IPS DF 4.7 (cell line): Measurements from ENCODE around the gene TLL1.

ENCODE experiments used
- DNase-seq: peaks from one replicate; pipeline ENCODE4 v3.0.0-alpha.2; 2013; ENCODE audit warnings: low spot score; ENCODE audit errors: extremely low read depth

Gene TLL1

DNA sequence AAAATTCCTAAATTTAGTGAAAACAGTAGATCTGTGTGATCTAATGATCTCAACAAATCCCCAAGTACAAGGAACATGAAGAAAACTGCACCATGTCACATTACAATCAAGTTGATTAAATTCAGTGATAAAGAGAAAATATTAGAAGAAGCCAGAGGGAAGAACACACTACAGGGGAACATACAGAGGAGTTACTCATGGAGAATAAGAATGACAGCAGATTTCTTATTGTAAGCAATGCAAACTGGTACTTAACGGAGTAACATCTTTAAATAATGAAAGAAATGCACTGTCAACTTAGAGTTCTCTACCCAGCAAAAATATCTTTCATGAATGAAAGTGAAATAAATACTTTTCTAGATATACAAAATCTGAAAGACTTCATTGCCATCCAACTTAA, 21.1 kb downstream of the TLL1 start:
- no peak for DNase-seq

DNA sequence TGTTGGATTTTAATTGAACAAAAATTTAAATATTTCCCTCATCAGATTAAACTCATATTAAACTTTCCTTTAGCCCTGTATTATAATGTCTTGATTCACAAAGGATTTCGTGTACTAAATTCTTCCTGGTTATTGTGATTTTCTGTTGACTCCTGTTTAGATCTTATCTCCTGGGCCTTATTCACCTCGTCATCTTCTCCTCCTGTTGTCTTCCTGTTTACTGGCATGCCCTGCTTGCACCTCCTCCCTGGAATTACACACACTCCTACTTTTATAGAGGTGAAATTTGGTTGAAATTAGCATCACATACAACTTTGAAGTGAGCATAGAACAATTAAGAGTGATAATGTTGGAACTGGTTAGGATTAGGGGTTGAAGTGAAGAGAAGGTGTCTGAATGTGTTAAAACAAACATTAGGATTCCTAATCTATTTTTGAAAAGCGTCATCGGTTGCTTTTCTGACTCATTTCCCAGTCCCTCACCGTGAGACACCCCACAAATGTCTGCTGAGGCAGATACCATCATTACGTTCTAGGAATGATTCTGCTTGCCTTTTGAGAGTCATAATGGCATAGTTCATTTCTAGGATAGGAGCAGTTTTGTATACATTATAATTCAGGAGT, 32.5 kb downstream of the TLL1 start:
- DNase-seq, result no peak

DNA sequence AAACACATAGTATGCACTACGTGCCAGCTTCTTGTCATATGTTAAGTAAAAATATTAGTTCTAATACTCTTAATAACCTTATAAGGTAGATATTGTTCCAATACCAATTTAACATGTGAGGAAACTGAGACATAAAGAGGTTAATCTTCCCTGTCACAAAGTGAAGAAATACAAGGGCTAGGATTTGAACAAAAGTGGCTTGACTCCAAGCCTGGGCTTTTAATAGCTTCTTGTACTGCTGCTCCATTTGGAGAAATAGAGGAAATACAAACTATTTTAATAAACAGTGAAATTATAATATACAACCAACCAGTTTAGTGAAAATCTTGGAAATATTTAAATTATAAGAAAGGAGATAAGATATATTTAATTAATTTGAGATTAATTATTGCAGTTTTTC, 33.2 kb downstream of the TLL1 start:
- DNase-seq, result no peak

DNA sequence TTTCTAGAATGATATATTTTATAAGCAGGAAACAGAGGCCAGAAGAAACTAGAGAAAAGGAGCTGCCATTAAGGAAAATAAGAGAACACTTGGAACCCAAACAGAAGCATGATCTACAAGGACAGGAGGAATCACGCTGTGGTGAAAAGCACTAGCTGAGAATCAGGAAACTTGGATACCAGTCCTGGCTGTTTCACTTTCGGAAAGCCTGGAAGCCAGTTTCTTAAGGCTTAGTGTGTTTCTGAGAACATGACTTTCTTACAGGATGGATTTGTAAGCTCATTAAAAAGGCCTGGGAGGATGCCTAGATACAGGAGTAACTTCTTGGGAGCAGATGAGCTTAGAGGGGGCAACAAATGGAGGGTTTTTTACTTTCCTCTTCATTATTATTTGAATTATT, 36.9 kb downstream of the TLL1 start:
- no peak for DNase-seq

DNA sequence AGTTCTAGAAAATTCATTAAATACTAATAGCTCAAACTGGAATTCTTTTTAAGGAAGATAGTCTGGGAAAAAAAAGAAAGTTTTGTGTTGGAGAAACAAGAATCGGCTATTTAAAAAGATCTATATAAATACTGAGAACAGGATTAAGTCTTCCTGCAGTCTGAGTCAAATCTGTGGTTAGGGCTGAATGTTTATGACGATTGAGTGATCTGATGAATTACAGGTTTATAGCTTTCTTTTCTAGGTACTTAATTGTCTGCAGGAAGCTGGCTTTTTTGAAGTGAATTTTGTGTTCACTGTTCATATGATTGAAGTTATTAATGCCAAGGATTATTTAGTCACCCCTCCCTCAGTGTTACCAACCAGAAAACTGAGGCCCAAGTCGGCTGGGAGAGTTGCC, 42.2 kb downstream of the TLL1 start:
- no peak for DNase-seq

DNA sequence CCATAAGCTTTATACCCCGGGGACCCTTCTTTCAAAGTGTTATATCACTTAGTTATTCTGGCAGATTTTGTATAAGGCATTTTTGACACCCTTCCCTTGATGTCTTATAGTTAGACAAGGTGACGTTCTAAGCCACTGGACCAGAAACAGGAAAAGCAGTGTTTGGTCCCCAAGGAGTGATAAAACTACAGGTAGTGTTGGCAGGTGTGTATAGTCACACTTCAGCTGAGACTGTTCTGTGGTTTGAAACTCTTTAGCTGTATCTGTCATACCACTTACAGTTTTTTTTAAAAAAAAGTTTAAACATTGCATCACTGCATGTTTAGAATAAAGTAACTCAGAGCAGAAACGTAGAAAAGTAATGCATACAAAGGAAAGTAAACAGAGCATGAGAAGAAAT, 48.5 kb downstream of the TLL1 start:
- DNase-seq, result no peak

DNA sequence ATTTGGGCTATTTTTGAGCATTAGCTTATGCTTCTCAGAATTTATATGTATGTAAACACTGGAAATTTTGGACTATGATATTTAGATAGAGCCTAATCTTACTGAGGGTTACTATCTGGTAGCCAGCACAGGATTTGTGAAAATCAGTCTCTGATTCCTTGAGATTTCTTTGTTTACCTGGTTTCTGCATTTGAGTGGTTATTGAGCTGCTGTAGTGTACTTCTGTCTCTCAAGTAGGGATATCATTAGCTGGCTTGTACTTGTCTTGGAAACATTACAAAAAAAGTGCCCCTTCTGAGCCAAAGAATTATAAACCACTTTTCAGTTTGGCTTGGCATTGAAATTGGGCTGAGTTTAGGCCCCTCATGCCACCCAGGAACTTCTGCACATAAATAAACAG, 49.7 kb downstream of the TLL1 start:
- DNase-seq, result no peak

DNA sequence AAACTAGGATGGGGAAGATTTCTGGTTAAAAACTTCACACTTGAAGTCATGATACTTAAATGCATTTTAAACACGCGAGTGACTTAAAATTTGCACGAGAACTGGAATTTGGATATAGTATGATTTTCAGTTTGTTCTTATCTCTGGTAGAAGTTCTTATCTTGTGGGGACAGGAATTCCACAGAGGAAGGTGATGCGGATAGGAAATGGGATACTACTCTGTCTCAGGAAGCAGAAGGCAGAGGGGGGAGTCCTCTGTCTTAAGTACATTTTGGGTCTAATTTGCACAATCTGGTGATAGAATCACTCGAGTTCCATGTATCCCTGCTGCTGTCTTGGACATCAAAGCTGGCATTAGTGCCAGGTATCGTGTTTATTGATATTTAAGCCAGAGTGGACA, 53.3 kb downstream of the TLL1 start:
- no peak for DNase-seq

DNA sequence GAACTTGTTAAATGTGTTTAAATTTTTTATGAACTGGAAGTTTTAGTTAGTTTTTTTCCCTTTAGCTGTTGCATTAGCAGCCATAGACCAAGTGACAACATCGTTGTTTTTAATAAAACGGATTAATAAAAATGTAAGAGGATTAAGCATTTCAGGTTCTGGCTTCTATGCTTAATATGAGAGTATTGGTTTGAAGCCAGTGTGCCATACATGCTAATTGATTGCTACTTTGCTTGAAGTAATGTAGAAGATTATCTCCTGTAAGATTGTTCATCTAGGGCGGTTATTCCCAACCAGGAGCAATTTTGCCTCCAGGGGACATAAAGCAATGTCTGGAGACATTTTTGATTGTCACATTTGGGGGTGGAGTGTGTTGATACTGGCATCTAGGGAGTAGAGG, 54.3 kb downstream of the TLL1 start:
- no peak for DNase-seq

DNA sequence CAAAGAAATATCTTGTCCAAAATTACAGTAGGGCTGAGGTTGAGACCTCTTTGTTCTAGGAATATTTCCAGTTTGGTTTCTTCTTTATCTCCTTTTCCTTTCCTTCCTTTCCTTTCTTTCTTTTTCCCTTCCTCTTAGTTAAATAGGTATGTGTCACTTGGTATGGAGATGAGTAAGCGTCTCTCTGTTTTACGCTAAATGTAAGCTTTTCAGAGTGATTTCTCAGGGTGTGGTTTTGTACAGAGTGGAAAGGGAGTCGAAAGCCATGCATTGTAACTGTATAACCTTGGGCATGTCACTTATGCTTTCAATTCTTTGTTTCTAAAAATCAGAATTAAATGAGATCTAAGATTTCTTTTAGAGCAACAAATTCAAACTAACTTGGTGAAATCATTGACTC, 54.8 kb downstream of the TLL1 start:
- no peak for DNase-seq

DNA sequence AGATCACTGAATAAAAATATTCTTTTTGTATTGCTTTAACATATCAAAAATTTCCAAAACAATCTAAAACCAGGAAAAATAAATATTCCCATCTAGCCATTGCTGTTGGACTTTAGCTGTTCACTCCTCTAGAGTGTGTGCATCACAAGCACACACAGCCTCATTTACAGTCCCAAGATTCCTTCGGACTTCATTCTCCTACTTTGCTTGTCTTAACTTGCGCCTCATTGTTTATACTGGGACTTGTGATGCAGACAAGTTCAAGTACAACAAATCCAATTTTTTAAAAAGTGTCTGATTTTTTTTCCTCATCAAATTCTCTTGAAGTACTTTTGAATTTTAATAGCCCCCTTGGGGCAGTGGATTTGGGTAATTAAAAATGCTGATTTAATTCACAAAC, 55.6 kb downstream of the TLL1 start:
- DNase-seq, result no peak

DNA sequence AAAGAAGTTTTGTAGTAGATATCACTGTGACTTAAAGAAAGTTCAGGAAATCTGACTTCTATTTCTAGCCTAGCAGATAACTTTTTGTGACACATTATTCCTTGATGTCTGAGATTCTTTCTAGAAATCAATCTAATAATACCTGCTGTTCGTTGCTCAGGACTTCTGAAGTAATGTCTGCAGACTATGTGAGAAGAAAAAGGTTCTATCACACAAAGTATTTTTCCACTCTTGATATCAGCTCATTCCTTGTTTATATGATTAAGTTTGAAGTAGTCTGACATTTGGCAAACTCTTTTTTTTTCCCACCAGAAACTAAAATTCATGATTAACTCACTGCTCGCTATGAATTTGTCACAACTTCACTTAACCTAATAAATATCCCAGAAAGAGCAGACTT, 56.6 kb downstream of the TLL1 start:
- DNase-seq, result no peak

DNA sequence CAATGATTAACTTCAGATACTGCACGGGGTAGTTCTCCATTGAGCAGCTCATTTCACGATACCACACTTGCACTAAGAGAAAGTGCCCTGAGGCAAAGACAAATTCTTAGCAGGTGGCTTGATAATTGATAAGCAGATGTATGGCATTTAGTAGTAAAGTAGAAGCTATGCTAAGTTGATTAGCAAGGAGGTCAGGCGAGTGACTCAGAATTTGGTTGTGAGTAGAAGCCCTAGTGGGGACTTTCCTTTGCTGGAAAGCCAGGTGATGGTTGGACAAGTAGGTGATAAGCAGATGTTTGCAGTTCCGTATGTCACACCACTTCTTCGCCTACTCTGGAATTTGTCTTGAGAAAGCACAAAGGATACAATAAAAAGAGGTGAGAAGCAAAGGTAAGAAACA, 58.7 kb downstream of the TLL1 start:
- DNase-seq, result no peak

DNA sequence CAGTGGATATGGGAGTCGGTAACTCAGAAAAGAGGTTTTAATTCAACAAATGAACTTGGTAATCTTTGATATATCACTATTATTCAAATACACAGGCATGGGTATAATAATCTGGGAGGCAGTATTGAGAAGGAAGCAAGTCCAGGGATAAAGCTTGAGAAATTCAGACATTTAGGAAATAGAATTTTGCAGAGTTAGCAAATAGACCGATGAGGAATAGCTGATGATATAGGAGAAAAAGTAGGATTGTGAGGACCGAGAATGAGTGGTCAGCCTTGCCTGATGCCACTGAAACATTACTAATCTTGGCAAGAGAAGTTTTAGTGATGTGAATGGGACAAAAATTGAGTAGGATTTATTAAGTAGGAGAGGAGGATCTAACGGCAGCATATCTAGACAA, 71.9 kb downstream of the TLL1 start:
- no peak for DNase-seq

DNA sequence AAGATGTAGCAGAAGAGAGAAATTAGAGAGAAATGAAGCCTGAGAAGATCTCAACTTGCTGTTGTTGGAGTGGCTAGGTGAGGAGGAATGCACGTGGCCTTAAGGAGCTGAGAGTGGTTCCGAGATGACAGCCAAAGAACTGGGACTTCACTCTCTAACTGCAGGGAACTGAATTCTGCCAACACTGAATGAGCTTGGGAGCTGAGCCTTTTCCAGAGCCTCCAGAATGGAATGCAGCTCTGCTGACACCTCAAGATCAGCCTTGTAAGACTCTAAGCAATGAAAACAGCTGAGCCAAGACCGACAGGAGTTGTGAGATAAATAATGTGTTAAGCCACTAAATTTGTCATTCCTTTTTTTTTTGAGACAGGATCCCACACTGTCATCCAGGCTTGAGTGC, 73.0 kb downstream of the TLL1 start:
- no peak for DNase-seq

DNA sequence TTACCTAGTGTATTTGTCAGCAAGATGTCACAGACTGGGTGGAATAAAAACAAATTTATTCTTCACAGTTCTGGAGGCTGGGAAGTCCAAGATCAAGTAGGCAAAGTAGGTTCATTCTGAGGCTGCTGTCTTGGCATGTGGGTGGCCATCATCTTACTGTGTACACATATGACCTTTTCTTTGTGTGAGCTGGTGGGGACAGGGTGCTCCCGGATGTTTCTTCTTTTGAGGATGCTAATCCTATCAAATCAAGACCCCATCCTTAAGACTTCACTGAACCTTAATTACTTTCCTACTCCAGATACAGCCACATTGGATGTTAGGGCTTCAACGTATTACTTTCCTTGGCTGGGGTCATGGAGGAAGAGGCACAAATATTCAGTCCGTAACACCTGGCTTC, 74.0 kb downstream of the TLL1 start:
- no peak for DNase-seq

DNA sequence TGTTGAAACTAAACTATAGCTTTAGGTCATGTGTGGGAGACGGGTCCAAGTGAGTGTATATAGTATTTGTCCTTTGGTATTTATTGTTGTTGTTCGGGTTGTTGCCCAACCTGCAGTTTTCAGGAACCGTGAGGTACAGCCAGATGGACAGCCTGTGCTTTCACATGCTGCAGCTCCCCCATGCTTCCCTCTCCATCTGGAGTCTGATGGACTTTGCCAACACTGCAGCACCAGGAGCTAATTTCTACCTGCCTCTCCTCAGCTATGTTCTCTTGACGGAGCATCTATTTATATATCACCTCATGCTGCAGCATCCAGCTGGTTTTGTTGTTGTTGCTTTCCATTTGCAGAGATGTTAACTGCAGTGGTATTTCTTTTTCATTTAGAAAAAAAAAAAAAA, 80.1 kb downstream of the TLL1 start:
- no peak for DNase-seq

DNA sequence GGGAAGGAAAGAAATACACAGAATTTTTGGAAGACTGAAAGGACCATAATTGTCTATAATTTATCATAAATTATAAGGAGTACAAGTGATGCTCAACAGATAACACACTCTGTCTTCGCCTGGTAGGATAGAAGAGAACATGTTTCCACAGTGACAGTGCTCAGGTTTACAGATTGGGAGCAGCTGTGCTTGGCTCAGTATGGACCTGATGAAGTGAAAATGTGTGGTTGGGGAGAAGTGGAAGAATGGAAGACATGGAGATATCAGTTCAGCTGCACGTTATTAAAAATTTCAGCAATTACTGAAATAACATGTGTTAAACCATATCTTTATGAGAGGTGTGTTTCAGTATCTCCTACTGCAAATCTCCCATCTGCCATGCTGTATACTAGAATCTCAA, 90.6 kb downstream of the TLL1 start:
- DNase-seq, result no peak

DNA sequence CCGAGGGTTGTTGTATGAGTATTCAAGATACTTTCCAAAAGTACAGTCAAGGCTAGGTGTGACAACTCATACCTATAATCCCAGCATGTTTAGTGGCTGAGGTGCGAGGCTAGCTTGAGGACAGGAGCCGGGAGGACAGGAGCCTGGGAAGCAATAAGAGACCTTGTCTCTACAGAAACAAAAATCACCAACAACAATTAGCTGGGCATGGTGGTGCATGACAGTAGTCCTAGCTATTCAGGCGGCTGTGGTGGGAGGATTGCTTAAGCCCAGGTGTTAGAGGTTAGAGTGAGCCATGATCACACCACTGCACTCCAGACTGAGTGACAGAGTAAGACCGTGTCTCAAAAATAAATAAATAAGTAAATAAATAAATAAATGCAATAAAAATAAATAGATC, 91.6 kb downstream of the TLL1 start:
- DNase-seq, result no peak

DNA sequence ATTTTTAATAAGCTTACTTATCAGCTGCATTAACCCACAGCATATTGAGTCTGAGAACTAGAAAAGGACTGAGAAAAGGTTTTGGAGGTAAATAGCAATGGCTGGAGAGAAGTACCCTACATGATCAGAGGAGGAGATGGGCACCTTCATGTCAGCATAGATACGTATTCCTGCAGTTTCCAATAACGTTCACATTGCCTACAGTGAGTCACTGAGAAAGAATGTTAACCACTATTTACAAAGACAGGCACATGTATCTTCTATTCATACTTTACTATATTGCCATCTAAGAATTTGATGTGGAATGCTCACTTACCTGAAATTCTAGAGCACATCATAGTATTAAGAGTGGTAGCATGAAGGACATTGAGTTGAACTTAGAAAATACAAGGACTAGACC, 92.5 kb downstream of the TLL1 start:
- DNase-seq, result no peak

DNA sequence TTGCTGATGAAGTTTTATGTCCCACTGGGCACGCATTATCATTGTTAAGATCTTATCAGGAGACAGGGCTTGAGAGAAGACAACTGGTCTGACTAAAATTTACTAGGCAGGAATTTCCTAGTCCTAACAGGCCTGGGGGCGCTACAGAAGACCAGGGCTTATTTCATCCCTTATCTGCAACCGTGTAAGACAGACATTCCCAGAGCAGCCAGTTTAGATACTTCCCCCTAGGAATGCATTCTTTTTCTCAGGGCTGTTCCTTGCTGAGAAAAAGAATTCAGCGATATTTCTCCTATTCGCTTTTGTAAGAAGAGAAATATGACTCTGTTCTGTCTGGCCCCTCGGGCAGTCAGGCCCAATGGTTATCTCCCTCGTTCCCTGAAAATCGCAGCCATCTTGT, 93.8 kb downstream of the TLL1 start:
- no peak for DNase-seq

DNA sequence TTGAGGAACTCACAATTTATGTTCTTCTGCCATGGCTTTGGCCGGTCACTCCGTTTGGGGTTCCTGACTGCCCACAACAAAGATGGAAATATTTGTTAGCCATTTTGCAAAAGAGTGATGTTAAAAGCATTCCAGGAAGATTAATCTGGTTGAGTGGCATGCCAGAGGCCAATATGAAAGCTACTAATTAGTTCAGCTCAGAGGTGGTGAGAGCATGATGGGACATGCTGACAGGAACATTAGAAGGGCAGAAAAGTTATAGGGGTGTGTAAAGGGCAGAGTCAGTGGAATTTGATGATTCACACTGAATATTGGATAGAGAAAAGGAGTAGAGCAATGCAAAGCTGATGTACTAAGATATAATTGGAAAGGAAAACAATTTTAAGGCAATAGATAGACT, 94.4 kb downstream of the TLL1 start:
- DNase-seq, result no peak

DNA sequence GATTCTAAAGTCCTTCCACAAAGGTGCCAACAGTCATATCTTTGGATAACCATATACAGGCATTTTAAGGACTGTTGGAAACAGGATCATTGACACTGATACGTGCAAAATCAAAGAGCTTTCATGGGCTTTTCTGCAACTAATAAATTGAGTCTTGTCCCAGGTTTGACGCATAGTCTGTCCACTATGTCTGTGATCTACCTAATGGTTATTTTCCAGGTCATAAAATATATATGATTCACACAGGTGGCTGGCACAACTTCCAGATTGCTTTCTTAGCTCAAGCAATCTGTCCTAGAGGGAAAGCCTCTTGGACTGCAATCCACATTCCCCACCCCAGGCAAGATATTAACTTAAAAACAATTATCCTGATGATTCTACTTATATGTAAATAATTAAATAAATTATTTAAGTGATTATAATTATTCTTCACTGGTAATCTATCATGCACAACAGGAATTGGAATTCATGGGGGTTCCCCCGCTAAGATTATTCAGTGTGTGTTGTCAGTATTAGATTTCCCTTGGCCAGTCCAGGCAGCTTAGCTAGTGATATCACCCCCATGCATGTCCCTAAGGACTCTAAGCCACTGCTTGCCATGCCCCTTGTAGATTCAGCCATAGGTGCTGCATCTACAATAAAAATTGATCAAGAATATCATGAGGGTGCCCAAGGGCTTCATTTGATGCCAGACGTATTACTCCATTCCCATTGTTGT, 97.8 kb downstream of the TLL1 start:
- no peak for DNase-seq

DNA sequence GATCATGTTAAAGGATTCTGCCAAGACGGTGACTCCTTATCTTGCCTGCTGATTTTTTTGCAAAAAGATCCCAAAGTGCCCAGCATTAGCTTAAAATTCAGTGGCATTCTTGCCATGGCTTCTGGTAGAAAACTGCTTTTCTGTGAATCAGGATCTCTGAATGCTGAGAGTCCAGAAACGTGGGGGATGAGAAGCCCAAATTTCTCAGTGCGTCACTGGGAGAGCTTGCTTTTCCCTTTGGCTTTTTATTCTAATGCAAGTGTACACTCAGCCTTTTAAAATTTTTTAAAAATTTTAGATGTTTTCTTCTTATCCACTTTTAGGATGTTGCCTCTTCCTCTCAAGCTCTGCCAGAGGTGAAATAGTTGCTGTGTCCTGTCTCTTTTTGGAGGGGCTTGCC, 98.4 kb downstream of the TLL1 start:
- no peak for DNase-seq
